Gastrocnemius medialis (tissue), 4 donors: Measurements from ENCODE around the gene RETN.

Experiments used
- CTCF ChIP-seq, 5 experiments: fragments of 450-650 bp in 3 of 5; fragments of 200-600 bp in 2 of 5; sonication (generic) in 2 of 5; IDR thresholded peaks in 4 of 5; conservative IDR thresholded peaks in 1 of 5; 1 replicate in 4 of 5; 2 replicates in 1 of 5; pipeline ENCODE4 v1.5.1; 2016 to 2019; ENCODE audit warnings: antibody characterized with exemption in 5 of 5, mild to moderate bottlenecking in 3 of 5, moderate library complexity in 3 of 5
- POLR2A ChIP-seq, 2 donors: fragments of 450-650 bp; IDR thresholded peaks; one replicate each; pipeline ENCODE4 v1.6.1; 2017; ENCODE audit warnings: antibody characterized with exemption in 2 of 2, mild to moderate bottlenecking in 2 of 2, moderate library complexity in 2 of 2

GRCh38 chr19:7669641-7670040, 792 bp downstream of the RETN start:
- no peak for TF ChIP-seq CTCF (IDR thresholded peaks at IDR 0.05 in 4 of 5, conservative IDR thresholded peaks at IDR 0.05 in 1 of 5)
- TF ChIP-seq POLR2A (IDR thresholded peaks at IDR 0.05), result no peak
